SKM-1 (cell line): ENCODE results near the gene RAP2B.
"Not testable (repeated sequence)": the region's sequence is repeated elsewhere in the genome, so short reads cannot be mapped to it uniquely, and the experiment has no call there.

Experiments used
- DNase-seq: peaks from one replicate; lab custom pipeline; 2025; ENCODE audit not compliant: unreplicated experiment; lab: John Stamatoyannopoulos, UW

RAP2B gene

GRCh38 chr3:153192327-153192726, 30.3 kb downstream of the RAP2B start:
- DNase-seq = no peak

- DNase-seq = not testable (repeated sequence)
Observed at GRCh38 chr3:153193786-153194476, 31.9 kb downstream of the RAP2B start.

DNA sequence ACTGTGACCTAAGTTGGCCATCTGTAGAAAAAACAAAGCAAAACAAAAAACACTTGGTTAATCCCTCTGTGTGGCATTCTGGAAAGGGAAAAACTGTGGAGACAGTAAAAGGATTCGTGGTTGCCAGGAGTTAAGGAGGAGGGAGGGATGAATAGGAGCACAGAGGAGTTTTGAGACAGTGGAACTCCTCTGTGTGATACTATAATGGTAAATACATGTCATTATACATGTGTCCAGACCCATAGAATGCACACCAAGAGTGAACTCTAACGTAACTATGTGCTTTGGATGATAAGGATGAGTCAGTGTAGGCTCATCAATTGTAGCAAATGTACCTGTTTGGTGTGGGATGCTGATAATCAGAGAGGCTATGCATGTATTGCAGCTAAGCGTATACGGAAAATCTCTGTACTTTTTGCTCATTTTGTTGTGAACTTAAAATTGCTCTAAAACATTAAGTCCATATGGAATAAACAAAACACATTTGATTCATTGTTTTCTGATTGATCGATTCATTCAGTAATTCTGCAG, 33.4 kb downstream of the RAP2B start:
- DNase-seq = no peak

DNA sequence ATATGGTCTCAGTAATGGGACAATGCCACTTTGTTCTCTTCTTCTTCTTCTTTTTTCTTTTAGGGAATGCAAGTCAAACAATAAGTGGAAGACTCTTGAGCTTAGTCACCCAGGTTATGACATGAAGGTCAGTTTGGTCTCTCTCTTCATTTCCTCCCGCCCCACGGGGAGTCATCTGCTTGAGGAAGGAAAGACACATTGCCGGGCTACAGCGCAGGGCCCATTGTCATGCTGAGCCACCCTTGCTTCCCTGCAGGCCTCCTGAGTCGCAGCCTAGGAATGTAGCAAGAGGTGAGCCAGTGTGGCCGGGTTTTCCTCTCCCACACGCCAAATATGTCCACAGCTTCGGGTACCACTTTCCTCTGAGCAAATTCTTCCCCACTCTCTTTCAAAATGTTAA, 47.6 kb downstream of the RAP2B start:
- DNase-seq = peak; percentile 83

DNA sequence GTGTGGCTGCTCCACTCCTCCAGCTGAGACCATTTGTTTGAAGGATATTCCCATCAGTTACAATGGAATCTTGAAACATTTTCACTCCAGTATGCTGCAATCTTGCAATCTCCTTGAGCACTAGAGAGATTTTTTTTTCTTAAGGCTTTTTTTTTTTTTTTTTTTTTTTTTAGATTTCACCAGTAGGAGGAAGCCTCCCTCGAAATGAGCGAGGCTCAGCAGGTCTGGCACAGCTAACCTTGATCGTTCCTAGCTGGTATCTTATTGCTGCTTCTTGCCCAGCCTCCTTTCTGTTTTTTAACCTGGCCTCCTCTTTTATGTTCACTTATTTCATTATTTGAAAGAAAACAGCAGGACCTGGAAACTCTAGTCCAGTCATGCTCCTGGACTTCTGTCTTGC, 48.1 kb downstream of the RAP2B start:
- DNase-seq = no peak

- peak; percentile 83 for DNase-seq
Observed at GRCh38 chr3:153210660-153211059, 48.6 kb downstream of the RAP2B start.

DNA sequence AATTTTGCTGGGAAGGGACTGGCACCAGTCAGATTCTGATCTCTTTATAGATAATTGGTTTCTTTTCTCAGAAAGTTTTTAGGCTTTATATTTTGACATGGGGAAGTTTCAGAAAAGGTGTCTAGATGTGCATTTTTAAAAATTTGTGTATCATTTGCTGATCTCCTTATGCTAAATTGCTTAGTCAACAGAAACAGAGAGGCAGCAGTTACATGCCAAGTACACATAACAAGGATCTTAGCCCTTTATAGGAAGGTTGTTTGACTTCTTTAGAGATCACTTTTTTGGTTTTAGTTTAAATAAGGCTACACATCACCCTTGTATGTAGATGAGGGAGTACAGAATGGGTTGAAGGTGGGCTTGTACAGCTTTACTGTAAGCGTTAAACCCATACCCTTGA, 53.5 kb downstream of the RAP2B start:
- no peak for DNase-seq

DNA sequence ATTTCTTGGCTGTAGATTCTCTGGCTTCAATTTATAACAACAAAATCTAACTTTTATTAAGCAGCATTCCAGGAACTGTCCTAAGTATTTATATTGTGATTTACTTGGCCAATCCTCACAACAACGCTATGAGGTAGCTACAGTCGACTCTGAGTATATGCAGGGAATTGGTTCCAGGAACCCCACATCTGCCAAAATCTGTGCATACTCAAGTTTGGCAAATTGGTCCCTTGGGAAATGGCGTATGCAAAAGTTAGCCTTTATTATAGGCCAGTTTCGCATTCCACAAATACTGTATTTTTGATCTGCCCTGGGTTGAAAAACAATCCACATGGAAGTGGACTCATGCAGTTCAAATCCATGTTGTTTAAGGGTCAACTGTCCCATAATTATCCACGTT, 53.9 kb downstream of the RAP2B start:
- DNase-seq = no peak

DNA sequence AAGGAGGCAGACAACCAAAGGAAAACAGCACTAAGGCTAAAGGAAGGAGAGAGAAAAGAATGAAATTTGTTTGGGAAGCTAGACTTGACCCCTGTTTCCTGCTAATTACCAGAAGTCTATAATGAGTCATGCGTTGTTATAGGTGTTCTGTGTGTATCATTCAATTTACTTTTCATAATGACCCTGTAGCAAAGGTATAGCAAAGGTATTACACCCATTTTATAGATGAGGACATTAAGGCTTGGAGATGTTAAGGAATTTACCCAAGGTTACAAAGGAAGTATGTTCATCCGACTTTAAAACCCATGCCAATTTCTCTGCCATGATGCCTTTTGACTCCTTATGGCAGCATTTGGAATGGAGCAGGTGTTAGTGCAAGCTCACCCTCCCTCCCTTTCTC, 54.9 kb downstream of the RAP2B start:
- DNase-seq = no peak

GRCh38 chr3:153219146-153219545, 57.1 kb downstream of the RAP2B start:
- DNase-seq = no peak
